Breast epithelium (tissue), 4 donors: Measurements from ENCODE around the gene HEATR1. TPM values are rescaled to one million over a fixed set of nuclear protein-coding genes. Genes with fewer than 3 reads are reported as not detected.

Experiments
- DNase-seq, 2 donors: peaks; one replicate each; pipeline ENCODE4 v3.0.0-alpha.2; 2019; ENCODE audit warnings: low spot score in 2 of 2
- H3K27ac ChIP-seq, 2 donors: fragments of 200-600 bp; sonication (generic) in 1 of 2; one replicate each; pipeline ENCODE4 v1.5.1; 2016 to 2019; ENCODE audit warnings: mild to moderate bottlenecking in 1 of 2
- H3K27me3 ChIP-seq, 2 donors: fragments of 200-600 bp; sonication (generic) in 1 of 2; one replicate each; pipeline versions ENCODE4 v1.5.1 to v1.6.0; 2017 to 2019; ENCODE audit warnings: control low read depth in 1 of 2, mild to moderate bottlenecking in 1 of 2
- H3K36me3 ChIP-seq: fragments of 200-600 bp; one replicate; pipeline ENCODE4 v1.5.1; 2019
- H3K4me1 ChIP-seq, 2 donors: fragments of 200-600 bp; sonication (generic); one replicate each; pipeline ENCODE4 v1.5.1; 2016 to 2019; ENCODE audit warnings: control low read depth in 1 of 2
- H3K4me3 ChIP-seq, 3 donors: fragments of 200-600 bp; sonication (generic); 1 replicate in 2 of 3; 2 replicates in 1 of 3; pipeline ENCODE4 v1.5.1; 2016 to 2019; ENCODE audit warnings: mild to moderate bottlenecking in 3 of 3, moderate library complexity in 2 of 3
- H3K9me3 ChIP-seq, 2 donors: fragments of 200-600 bp; sonication (generic) in 1 of 2; one replicate each; pipeline ENCODE4 v1.5.1; 2016 to 2019; ENCODE audit warnings: control low read depth in 1 of 2
- CTCF ChIP-seq, 3 donors: fragments of 450-650 bp; IDR thresholded peaks; one replicate each; pipeline ENCODE4 v1.5.1; 2016 to 2017; ENCODE audit warnings: antibody characterized with exemption in 3 of 3, mild to moderate bottlenecking in 3 of 3, moderate library complexity in 3 of 3
- POLR2A ChIP-seq: fragments of 450-650 bp; IDR thresholded peaks from one replicate; pipeline ENCODE4 v1.6.1; 2016; ENCODE audit warnings: antibody characterized with exemption, mild to moderate bottlenecking, moderate library complexity
- POLR2AphosphoS5 ChIP-seq, 3 donors: sonication (generic); formaldehyde crosslinking; IDR thresholded peaks; one replicate each; pipeline ENCODE4 v1.6.1; 2017; ENCODE audit warnings: antibody characterized with exemption in 3 of 3
- intact Hi-C: fragments of 100-400 bp; cut with DNase I; formaldehyde crosslinking; loops from one replicate; pipeline ENCODE4 v1.15.1; 2023; ENCODE audit warnings: low total_unique reads
- total RNA-seq, 3 donors: library from RNA; depleted of rRNA; stranded (reverse); fragments of >200 nt; gene quantifications; one replicate each; pipeline ENCODE4 v1.1.0, GENCODE V29; 2016

The HEATR1 gene
- 10 to 100 TPM; 23.7 to 32.3 (median 30.5) TPM for total RNA-seq

- Histone ChIP-seq H3K27me3 (no peaks in the 10 kb centered on the region), H3K4me1 (no peaks in the 10 kb centered on the region), H3K9me3 (no peaks in the 10 kb centered on the region), H3K27ac (peak within 1 kb of the TSS; percentile 81 to 86), H3K36me3 (no peaks in the 10 kb centered on the region), H3K4me3 (peak within 1 kb of the TSS; percentile 81 to 91 (median 89))
- DNase-seq, result peak; percentile 87 to 93
- TF ChIP-seq POLR2AphosphoS5 (IDR thresholded peaks at IDR 0.05), result peak; percentile 83 to 92 (median 86)
- TF ChIP-seq POLR2A, result no peak
- intact Hi-C loops, result no loop called here
Observed at GRCh38 chr1:236603991-236604904, at the start of gene HEATR1. Gene HEATR1, minus strand, starts transcription at chr1:236604516. Its CDS starts 421 bp downstream, at chr1:236604095.

- no peak for TF ChIP-seq CTCF (IDR thresholded peaks at IDR 0.05)
- no peak for TF ChIP-seq POLR2AphosphoS5 (IDR thresholded peaks at IDR 0.05)
- no peak for TF ChIP-seq POLR2A
- intact Hi-C loops, result no loop called here
- no peaks in the 10 kb centered on the region for H3K27me3 ChIP-seq
Observed at GRCh38 chr1:236645016-236645680, 40.8 kb upstream of the HEATR1 start.

GRCh38 chr1:236642763-236643162 is 38.4 kb upstream of the HEATR1 start:
- Histone ChIP-seq H3K4me1 (no peaks in the 10 kb centered on the region), H3K4me3 (no peak overlapping the region), H3K27me3 (peaks cover 0 to 5% of the 10 kb centered on the region in 2 donors), H3K36me3 (no peaks in the 10 kb centered on the region), H3K9me3 (no peaks in the 10 kb centered on the region), H3K27ac (no peak overlapping the region)
- no peak for DNase-seq
- intact Hi-C loops, result no loop called here
- TF ChIP-seq CTCF (IDR thresholded peaks at IDR 0.05) (no peak), POLR2AphosphoS5 (IDR thresholded peaks at IDR 0.05) (no peak), POLR2A (no peak)

More at GRCh38 chr1:236645016-236645680, 40.8 kb upstream of the HEATR1 start:
- Histone ChIP-seq H3K4me1 (no peaks in the 10 kb centered on the region), H3K4me3 (no peak overlapping the region), H3K36me3 (no peaks in the 10 kb centered on the region), H3K27ac (no peak overlapping the region), H3K9me3 (no peaks in the 10 kb centered on the region)
- DNase-seq, result no peak

GRCh38 chr1:236639686-236640085 is 35.4 kb upstream of the HEATR1 start:
- Histone ChIP-seq H3K9me3 (no peaks in the 10 kb centered on the region), H3K36me3 (no peaks in the 10 kb centered on the region), H3K4me1 (no peaks in the 10 kb centered on the region), H3K27ac (no peak overlapping the region), H3K4me3 (no peak overlapping the region), H3K27me3 (peaks cover 0 to 14% of the 10 kb centered on the region in 2 donors)
- no peak for TF ChIP-seq POLR2A
- no peak for TF ChIP-seq POLR2AphosphoS5 (IDR thresholded peaks at IDR 0.05)
- no peak for TF ChIP-seq CTCF (IDR thresholded peaks at IDR 0.05)
- DNase-seq, result no peak
- intact Hi-C loops, result no loop called here

- intact Hi-C loops, result no loop called here
- no peak overlapping the region for H3K4me3 ChIP-seq
- no peaks in the 10 kb centered on the region for H3K4me1 ChIP-seq
- peaks cover 0 to 20% of the 10 kb centered on the region in 2 donors for H3K27me3 ChIP-seq
- TF ChIP-seq POLR2AphosphoS5 (IDR thresholded peaks at IDR 0.05) (no peak), POLR2A (no peak), CTCF (IDR thresholded peaks at IDR 0.05) (no peak)
- no peaks in the 10 kb centered on the region for H3K9me3 ChIP-seq
- no peak overlapping the region for H3K27ac ChIP-seq
- no peaks in the 10 kb centered on the region for H3K36me3 ChIP-seq
- no peak for DNase-seq
Observed at GRCh38 chr1:236638945-236639344, 34.6 kb upstream of the HEATR1 start.
